H9 (cell line): Measurements from ENCODE around the gene MED15. TPM values are rescaled to one million over a fixed set of nuclear protein-coding genes. Genes with fewer than 3 reads are reported as not detected.

ENCODE experiments used
- DNase-seq: peaks from one replicate; pipeline ENCODE4 v3.0.0-alpha.2; 2017
- H2AFZ ChIP-seq: one replicate; pipeline ENCODE4 v1.6.1; 2013; ENCODE audit warnings: mild to moderate bottlenecking, low read length, control low read depth, moderate library complexity
- H2AK5ac ChIP-seq: 2 replicates; pipeline ENCODE4 v1.6.1; 2013; ENCODE audit warnings: low read length, control low read depth, mixed read lengths; ENCODE audit not compliant: insufficient read length
- H2BK120ac ChIP-seq: one replicate; pipeline ENCODE4 v1.6.1; 2013; ENCODE audit warnings: low read depth, mild to moderate bottlenecking, low read length, control low read depth, inconsistent platforms; ENCODE audit not compliant: poor library complexity, severe bottlenecking
- H2BK12ac ChIP-seq: 2 replicates; pipeline ENCODE4 v1.6.1; 2013; ENCODE audit warnings: low read length, control low read depth, mixed read lengths, low read depth; ENCODE audit not compliant: insufficient read length
- H2BK15ac ChIP-seq: 2 replicates; pipeline ENCODE4 v1.6.1; 2013; ENCODE audit warnings: low read depth, low read length, control low read depth
- H2BK20ac ChIP-seq: one replicate; pipeline ENCODE4 v1.6.1; 2013; ENCODE audit warnings: low read depth, mild to moderate bottlenecking, low read length, control low read depth, inconsistent platforms; ENCODE audit not compliant: poor library complexity, severe bottlenecking
- H2BK5ac ChIP-seq: 2 replicates; pipeline ENCODE4 v1.6.1; 2013; ENCODE audit warnings: low read length, control low read depth, mixed read lengths; ENCODE audit not compliant: insufficient read length
- H3K14ac ChIP-seq: 2 replicates; pipeline ENCODE4 v1.6.1; 2013; ENCODE audit warnings: low read length, control low read depth; ENCODE audit not compliant: insufficient read depth
- H3K18ac ChIP-seq: 2 replicates; pipeline ENCODE4 v1.6.1; 2013; ENCODE audit warnings: low read depth, mild to moderate bottlenecking, mixed read lengths, low read length, control low read depth; ENCODE audit not compliant: insufficient read length
- H3K23ac ChIP-seq: 2 replicates; pipeline ENCODE4 v1.6.1; 2013; ENCODE audit warnings: low read length, control low read depth, mixed read lengths, low read depth; ENCODE audit not compliant: insufficient read length
- H3K23me2 ChIP-seq: 2 replicates; pipeline ENCODE4 v1.6.1; 2013; ENCODE audit warnings: low read depth, mild to moderate bottlenecking, mixed read lengths, low read length, control low read depth; ENCODE audit not compliant: insufficient read length, poor library complexity, severe bottlenecking
- H3K27ac ChIP-seq: 2 replicates; pipeline ENCODE4 v1.5.1; 2013; ENCODE audit warnings: low read length, control low read depth, mixed read lengths, low read depth; ENCODE audit not compliant: insufficient read length
- H3K27me3 ChIP-seq: 2 replicates; pipeline ENCODE4 v1.6.1; 2013; ENCODE audit warnings: low read length, control low read depth, inconsistent platforms; ENCODE audit not compliant: insufficient read depth
- H3K4ac ChIP-seq: 2 replicates; pipeline ENCODE4 v1.6.1; 2013; ENCODE audit warnings: low read depth, mild to moderate bottlenecking, control low read depth, inconsistent platforms, low read length, moderate library complexity
- H3K4me1 ChIP-seq: 2 replicates; pipeline ENCODE4 v1.6.1; 2013; ENCODE audit warnings: low read length, control low read depth, inconsistent platforms; ENCODE audit not compliant: insufficient read depth
- H3K4me2 ChIP-seq: 2 replicates; pipeline ENCODE4 v1.6.1; 2013; ENCODE audit warnings: low read length, control low read depth, mixed read lengths; ENCODE audit not compliant: insufficient read length, insufficient read depth
- H3K56ac ChIP-seq: 2 replicates; pipeline ENCODE4 v1.6.1; 2013; ENCODE audit warnings: low read depth, mild to moderate bottlenecking, mixed read lengths, low read length, control low read depth; ENCODE audit not compliant: insufficient read length
- H3K79me1 ChIP-seq: 2 replicates; pipeline ENCODE4 v1.6.1; 2013; ENCODE audit warnings: low read depth, mild to moderate bottlenecking, moderate library complexity, low read length, control low read depth, inconsistent platforms; ENCODE audit not compliant: insufficient read depth, poor library complexity, severe bottlenecking
- H3K79me2 ChIP-seq: 2 replicates; pipeline ENCODE4 v1.6.1; 2013; ENCODE audit warnings: low read length, control low read depth, inconsistent platforms; ENCODE audit not compliant: insufficient read depth
- H3K9ac ChIP-seq: 2 replicates; pipeline ENCODE4 v1.6.1; 2013; ENCODE audit warnings: low read length, control low read depth, mixed read lengths; ENCODE audit not compliant: insufficient read length; ENCODE audit errors: extremely low read depth
- H3K9me3 ChIP-seq: one replicate; pipeline ENCODE4 v1.6.1; 2013; ENCODE audit warnings: low read depth, low read length, inconsistent platforms; ENCODE audit not compliant: control insufficient read depth
- H3T11ph ChIP-seq: one replicate; pipeline ENCODE4 v1.6.1; 2013; ENCODE audit warnings: mild to moderate bottlenecking, low read length, control low read depth, inconsistent platforms
- H4K20me1 ChIP-seq: one replicate; pipeline ENCODE4 v1.6.1; 2013; ENCODE audit not compliant: control insufficient read depth, insufficient read length, insufficient read depth
- H4K5ac ChIP-seq: 2 replicates; pipeline ENCODE4 v1.6.1; 2013; ENCODE audit warnings: low read depth, mild to moderate bottlenecking, mixed read lengths, low read length, control low read depth; ENCODE audit not compliant: insufficient read length
- H4K8ac ChIP-seq: replicated peaks from 2 replicates; pipeline ENCODE4 v1.6.1; 2013; ENCODE audit warnings: low read length, control low read depth, mixed read lengths, low read depth; ENCODE audit not compliant: insufficient read length
- H4K91ac ChIP-seq: 2 replicates; pipeline ENCODE4 v1.6.1; 2013; ENCODE audit warnings: low read depth, mild to moderate bottlenecking, moderate library complexity, mixed read lengths, low read length, control low read depth; ENCODE audit not compliant: insufficient read length
- H3K27ac Mint-ChIP-seq, 3 experiments: 2 replicates in 2 of 3; 3 replicates in 1 of 3; pipeline ENCODE4 v1.8.0; 2020 to 2021; ENCODE audit warnings: mixed read lengths in 3 of 3, mild to moderate bottlenecking in 1 of 3, moderate library complexity in 1 of 3
- H3K27me3 Mint-ChIP-seq: 2 replicates; pipeline ENCODE4 v1.8.0; 2021; ENCODE audit warnings: low read depth, mild to moderate bottlenecking, moderate library complexity, mixed read lengths
- H3K36me3 Mint-ChIP-seq, 3 experiments: 2 replicates in 2 of 3; 3 replicates in 1 of 3; pipeline ENCODE4 v1.8.0; 2020 to 2021; ENCODE audit warnings: low read depth in 3 of 3, mixed read lengths in 3 of 3; ENCODE audit not compliant: insufficient read depth in 1 of 3
- H3K4me1 Mint-ChIP-seq, 2 experiments: 2 replicates each; pipeline ENCODE4 v1.8.0; 2020; ENCODE audit warnings: mixed read lengths in 2 of 2
- H3K4me3 Mint-ChIP-seq, 2 experiments: 2 replicates in 1 of 2; 3 replicates in 1 of 2; pipeline ENCODE4 v1.8.0; 2020 to 2021; ENCODE audit warnings: mild to moderate bottlenecking in 2 of 2, mixed read lengths in 2 of 2, moderate library complexity in 1 of 2
- H3K9me3 Mint-ChIP-seq, 2 experiments: 2 replicates in 1 of 2; 3 replicates in 1 of 2; pipeline ENCODE4 v1.8.0; 2020; ENCODE audit warnings: mild to moderate bottlenecking in 2 of 2, mixed read lengths in 2 of 2, moderate library complexity in 1 of 2
- WGBS: extraction: QIAGEN DNeasy Blood & Tissue Kit; methylation state at CpG from one replicate; pipeline ENCODE4 v1.1.7; 2013; ENCODE audit warnings: missing lambda C conversion rate, low lambda C conversion rate, mixed read lengths; ENCODE audit not compliant: insufficient read length; ENCODE audit errors: extremely low coverage; 5-methylcytosine and 5-hydroxymethylcytosine counted together
- total RNA-seq: library from RNA; stranded (reverse); gene quantifications from 2 replicates; pipeline ENCODE4 v1.2.1, GENCODE V29; 2021
- TF ChIP-seq, protein P1 (sequence below): fragments of 200-600 bp; sonication (generic); conservative IDR thresholded peaks from 3 replicates; pipeline ENCODE4 v1.8.0; 2021; ENCODE audit warnings: antibody characterized with exemption, mild to moderate bottlenecking

The MED15 gene
- total RNA-seq, 1 experiment from 2014 or later: 47.4 TPM

GRCh38 chr22:20488946-20489345 lies 18.5 kb upstream of the MED15 start:
- Histone ChIP-seq H3K27ac (no peak overlapping the region), H2BK12ac (no peak overlapping the region), H4K5ac (no peak overlapping the region), H2BK120ac (no peak overlapping the region), H4K20me1 (no peaks in the 10 kb centered on the region), H3K23me2 (no peaks in the 10 kb centered on the region), H2AFZ (no peak overlapping the region), H3K4me2 (no peak overlapping the region), H3K23ac (no peak overlapping the region), H3K9ac (peak overlapping the region; percentile 2), H3K79me1 (peaks cover 2% of the 10 kb centered on the region), H2BK5ac (no peak overlapping the region), H2BK15ac (no peak overlapping the region), H2AK5ac (no peak overlapping the region), H4K8ac (no peak overlapping the region), H4K91ac (no peak overlapping the region), H3T11ph (no peak overlapping the region), H3K79me2 (peaks cover 2% of the 10 kb centered on the region; the same call in 1 of the 2 replicates), H3K18ac (peak overlapping the region; percentile 67), H2BK20ac (no peak overlapping the region), H3K9me3 (no peaks in the 10 kb centered on the region), H3K4me1 (no peaks in the 10 kb centered on the region), H3K27me3 (no peaks in the 10 kb centered on the region), H3K4ac (no peak overlapping the region), H3K14ac (peak overlapping the region; percentile 2; the same call in 1 of the 2 replicates), H3K56ac (no peak overlapping the region)
- TF ChIP-seq, protein P1, sequence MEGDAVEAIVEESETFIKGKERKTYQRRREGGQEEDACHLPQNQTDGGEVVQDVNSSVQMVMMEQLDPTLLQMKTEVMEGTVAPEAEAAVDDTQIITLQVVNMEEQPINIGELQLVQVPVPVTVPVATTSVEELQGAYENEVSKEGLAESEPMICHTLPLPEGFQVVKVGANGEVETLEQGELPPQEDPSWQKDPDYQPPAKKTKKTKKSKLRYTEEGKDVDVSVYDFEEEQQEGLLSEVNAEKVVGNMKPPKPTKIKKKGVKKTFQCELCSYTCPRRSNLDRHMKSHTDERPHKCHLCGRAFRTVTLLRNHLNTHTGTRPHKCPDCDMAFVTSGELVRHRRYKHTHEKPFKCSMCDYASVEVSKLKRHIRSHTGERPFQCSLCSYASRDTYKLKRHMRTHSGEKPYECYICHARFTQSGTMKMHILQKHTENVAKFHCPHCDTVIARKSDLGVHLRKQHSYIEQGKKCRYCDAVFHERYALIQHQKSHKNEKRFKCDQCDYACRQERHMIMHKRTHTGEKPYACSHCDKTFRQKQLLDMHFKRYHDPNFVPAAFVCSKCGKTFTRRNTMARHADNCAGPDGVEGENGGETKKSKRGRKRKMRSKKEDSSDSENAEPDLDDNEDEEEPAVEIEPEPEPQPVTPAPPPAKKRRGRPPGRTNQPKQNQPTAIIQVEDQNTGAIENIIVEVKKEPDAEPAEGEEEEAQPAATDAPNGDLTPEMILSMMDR: no peak
- Mint-ChIP-seq H3K27me3 (peaks cover 3% of the 10 kb centered on the region; the same call in 1 of the 2 replicates), H3K4me1 (peaks cover 3 to 12% of the 10 kb centered on the region in 2 experiments), H3K36me3 (peaks cover 0 to 3% (median 0%) of the 10 kb centered on the region in 3 experiments; a peak in 3 of 7 replicates), H3K27ac (no peak overlapping the region; a peak in 2 of 7 replicates), H3K9me3 (no peaks in the 10 kb centered on the region), H3K4me3 (no peak overlapping the region)
- no CpG with 5 or more reads among the region's 11 CpGs for WGBS
- peak; percentile 49 for DNase-seq
